K562 (cell line): ENCODE results near the gene ZNF774. TPM values are rescaled to one million over a fixed set of nuclear protein-coding genes. Genes with fewer than 3 reads are reported as not detected.

Experiments used
- ATAC-seq: fragments of 200-7000 bp; cut with Tn5 transposase; 3 replicates; pipeline ENCODE4 v1.9.1; 2020; ENCODE audit warnings: moderate library complexity
- BruUV-seq: library from RNA; stranded (reverse); fragments of 400-500 nt; replicated peaks from 2 replicates; lab custom pipeline; 2021; lab: Mats Ljungman, UMichigan
- CTCF ChIA-PET: fragments of 300-600 bp; formaldehyde crosslinking; extraction: SDS; loops from one replicate; lab custom pipeline; 2021; ENCODE audit warnings: low intra/inter-chr PET ratio; lab: Yijun Ruan, JAX
- POLR2A ChIA-PET: fragments of 300-600, 350-650 bp; sonication (Branson Sonifier 250); formaldehyde crosslinking; extraction: SDS; loops from one replicate; lab custom pipeline; 2021; ENCODE audit warnings: antibody characterized with exemption, inconsistent platforms; lab: Yijun Ruan, JAX
- DNase-seq, 4 experiments: peaks; one replicate each; pipeline versions ENCODE4 v3.0.0 to v3.0.0-alpha.2; 2011 to 2018; ENCODE audit warnings: low spot score in 3 of 4, mixed read lengths in 3 of 4; ENCODE audit errors: extremely low read depth in 1 of 4
- FAIRE-seq: peaks from 2 replicates; lab custom pipeline; 2011; peaks lifted over from hg19 to GRCh38; lab: Jason Lieb, UNC
- H2AFZ ChIP-seq: 2 replicates; pipeline ENCODE4 v1.6.0; 2011; ENCODE audit warnings: low read depth, low read length, control low read depth, inconsistent platforms
- H3K27ac ChIP-seq: fragments of 200-600 bp; 3 replicates; pipeline ENCODE4 v1.8.0; 2011; ENCODE audit warnings: low read depth, mild to moderate bottlenecking, control low read depth, inconsistent platforms, low read length, moderate library complexity, mixed read lengths; ENCODE audit errors: extremely low read depth
- H3K27me3 ChIP-seq, 2 experiments: fragments of 300-600 bp in 1 of 2; 2 replicates in 1 of 2; 3 replicates in 1 of 2; pipeline versions ENCODE4 v1.6.0 to v1.8.0; 2011; ENCODE audit warnings: inconsistent platforms in 2 of 2, low read length in 2 of 2, mild to moderate bottlenecking in 1 of 2, mixed read lengths in 1 of 2, moderate library complexity in 1 of 2; ENCODE audit not compliant: control insufficient read depth in 2 of 2, insufficient read depth in 2 of 2
- H3K36me3 ChIP-seq: fragments of 300-600 bp; 3 replicates; pipeline ENCODE4 v1.8.0; 2011; ENCODE audit warnings: mild to moderate bottlenecking, low read length, inconsistent platforms; ENCODE audit not compliant: control insufficient read depth, insufficient read depth
- H3K4me1 ChIP-seq, 2 experiments: fragments of 200-600 bp in 1 of 2; replicated peaks in 1 of 2; 2 replicates in 1 of 2; 3 replicates in 1 of 2; pipeline versions ENCODE4 v1.5.1 to v1.8.0; 2011; ENCODE audit warnings: inconsistent platforms in 2 of 2, low read length in 2 of 2, mild to moderate bottlenecking in 1 of 2, mixed read lengths in 1 of 2, moderate library complexity in 1 of 2; ENCODE audit not compliant: control insufficient read depth in 2 of 2, insufficient read depth in 2 of 2
- H3K4me2 ChIP-seq: 2 replicates; pipeline ENCODE4 v1.6.1; 2011; ENCODE audit warnings: low read length, control low read depth, inconsistent platforms, mixed read lengths; ENCODE audit not compliant: insufficient read depth
- H3K4me3 ChIP-seq: fragments of 200-600 bp; sonication (generic), shearing (Covaris generic); 2 replicates; pipeline ENCODE4 v1.5.1; 2016; ENCODE audit warnings: control low read depth, inconsistent platforms
- H3K79me2 ChIP-seq: fragments of 200-600 bp; 3 replicates; pipeline ENCODE4 v1.8.0; 2011; ENCODE audit warnings: low read length, inconsistent platforms; ENCODE audit not compliant: control insufficient read depth, insufficient read depth
- H3K9ac ChIP-seq, 2 experiments: 2 replicates each; pipeline versions ENCODE4 v1.6.0 to v1.6.1; 2011; ENCODE audit warnings: low read depth in 2 of 2, low read length in 2 of 2, control low read depth in 1 of 2, inconsistent platforms in 1 of 2, mild to moderate bottlenecking in 1 of 2, mixed read lengths in 1 of 2; ENCODE audit not compliant: insufficient read depth in 1 of 2
- H3K9me1 ChIP-seq: one replicate; pipeline ENCODE4 v1.6.0; 2011; ENCODE audit warnings: inconsistent platforms, mild to moderate bottlenecking, low read length, moderate library complexity; ENCODE audit not compliant: control insufficient read depth, insufficient read depth
- H3K9me3 ChIP-seq: replicated peaks from 2 replicates; pipeline ENCODE4 v1.5.1; 2011; ENCODE audit warnings: low read depth, low read length, inconsistent platforms; ENCODE audit not compliant: control insufficient read depth, insufficient read depth
- H4K20me1 ChIP-seq: replicated peaks from 2 replicates; pipeline ENCODE4 v1.6.1; 2011; ENCODE audit warnings: low read length, inconsistent platforms, mixed read lengths; ENCODE audit not compliant: control insufficient read depth, insufficient read depth
- ARID4B ChIP-seq: sonication (generic); formaldehyde crosslinking; IDR thresholded peaks from 2 replicates; pipeline ENCODE4 v1.8.0; 2022; ENCODE audit warnings: mild to moderate bottlenecking, missing genetic modification reagents
- KDM1A ChIP-seq, 2 experiments: fragments of 450-650 bp; IDR thresholded peaks; 2 replicates each; pipeline ENCODE4 v1.6.1; 2016; ENCODE audit warnings: mild to moderate bottlenecking in 2 of 2
- PHF21A ChIP-seq: fragments of 450-650 bp; IDR thresholded peaks from 2 replicates; pipeline ENCODE4 v1.6.1; 2017; ENCODE audit warnings: low read depth, borderline replicate concordance
- RBM25 ChIP-seq: fragments of 200-400 bp; formaldehyde crosslinking; IDR thresholded peaks from 2 replicates; pipeline ENCODE4 v1.6.1; 2018; ENCODE audit warnings: low read length, low read depth, moderate library complexity; ENCODE audit not compliant: severe bottlenecking
- TCF3 ChIP-seq: sonication (generic); formaldehyde crosslinking; IDR thresholded peaks from 2 replicates; pipeline ENCODE4 v1.4.0; 2020; ENCODE audit warnings: mild to moderate bottlenecking, missing genetic modification reagents
- TEAD1 ChIP-seq, 2 experiments: fragments of 450-650 bp in 1 of 2; sonication (generic) in 1 of 2; formaldehyde crosslinking; IDR thresholded peaks; 2 replicates each; pipeline versions ENCODE4 v1.4.0 to v1.8.0; 2020 to 2022; ENCODE audit warnings: mild to moderate bottlenecking in 2 of 2, missing genetic modification reagents in 1 of 2
- ZBTB8A ChIP-seq: fragments of 450-650 bp; IDR thresholded peaks from 2 replicates; pipeline ENCODE4 v1.6.1; 2018; ENCODE audit warnings: mild to moderate bottlenecking, moderate library complexity; ENCODE audit not compliant: partially characterized antibody
- ZFP36 ChIP-seq: fragments of 150-350 bp; IDR thresholded peaks from 2 replicates; pipeline ENCODE4 v1.6.1; 2018; ENCODE audit warnings: low read length, low read depth; ENCODE audit not compliant: partially characterized antibody
- ZNF124 ChIP-seq: sonication (generic); formaldehyde crosslinking; IDR thresholded peaks from 2 replicates; pipeline ENCODE4 v1.8.1; 2022; ENCODE audit warnings: missing genetic modification reagents
- ZNF165 ChIP-seq: fragments of 250-450 bp; sonication (Bioruptor Pico); IDR thresholded peaks from 2 replicates; pipeline ENCODE4 v1.4.0; 2020; ENCODE audit warnings: borderline replicate concordance
- ZNF212 ChIP-seq: fragments of 450-650 bp; formaldehyde crosslinking; IDR thresholded peaks from 2 replicates; pipeline ENCODE4 v1.4.0; 2020; ENCODE audit warnings: mild to moderate bottlenecking
- ZNF592 ChIP-seq: fragments of 450-650 bp; IDR thresholded peaks from 2 replicates; pipeline ENCODE4 v1.6.1; 2017; ENCODE audit warnings: antibody characterized with exemption, mild to moderate bottlenecking
- WGBS: fragments of 100-300 bp; shearing (Covaris generic); methylation state at CpG from one replicate; pipeline ENCODE4 v1.1.6; 2016; ENCODE audit warnings: low coverage, mixed read lengths; ENCODE audit not compliant: insufficient coverage; ENCODE audit errors: missing lambda C conversion rate; 5-methylcytosine and 5-hydroxymethylcytosine counted together
- in situ Hi-C: fragments of 300-500 bp; cut with MboI; formaldehyde crosslinking; loops from 4 replicates; pipeline ENCODE4 v1.15.0; 2018; ENCODE audit warnings: inconsistent platforms, mixed read lengths
- intact Hi-C: fragments of 100-400 bp; cut with micrococcal nuclease; formaldehyde crosslinking; loops from 2 replicates; pipeline ENCODE4 v1.14.2; 2022
- polyA plus RNA-seq, 8 experiments: library from polyadenylated mRNA; depleted of rRNA in 4 of 8; stranded (reverse) in 5 of 8; unstranded in 3 of 8; fragments of >200 nt; fragmentation: Nextera tagmentation in 2 of 8; fragmentation: Illumina TruSeq in 1 of 8; extraction: Ambion mirVana in 2 of 8; extraction: Trizol in 1 of 8; gene quantifications; 2 replicates each; pipeline versions ENCODE4 v1.2.1 to v1.2.3, GENCODE V29; 2011 to 2014; ENCODE audit warnings: inconsistent platforms in 1 of 8, missing spikeins in 1 of 8
- total RNA-seq, 7 experiments: library from RNA; depleted of rRNA in 6 of 7; stranded (reverse); fragments of >200 nt in 6 of 7; fragmentation: Illumina TruSeq in 2 of 7; extraction: Trizol in 2 of 7; gene quantifications; 2 replicates each; pipeline versions ENCODE4 v1.2.1 to v1.2.3, GENCODE V29; 2011 to 2021; ENCODE audit warnings: low replicate concordance in 1 of 7

The ZNF774 gene
- total and polyA plus RNA-seq, 9 of the 15 experiments (the other 6 are each of a cell fraction or from before 2014, with no cell fraction given): 0.32 to 2.0 (median 1.2) TPM

- no peak for TF ChIP-seq ARID4B (CRISPR knock-in tag)
These were observed 12.2 kb downstream of the ZNF774 start (continued) for GRCh38 chr15:90364251-90364650.

GRCh38 chr15:90365414-90366055 is 13.5 kb downstream of the ZNF774 start:
- Histone ChIP-seq H3K9me1 (no peaks in the 10 kb centered on the region), H3K9me3 (no peaks in the 10 kb centered on the region), H2AFZ (peak overlapping the region; percentile 44; the same call in 1 of the 2 replicates), H3K9ac (no peak overlapping the region), H3K36me3 (no peaks in the 10 kb centered on the region), H4K20me1 (no peaks in the 10 kb centered on the region), H3K4me3 (no peak overlapping the region), H3K79me2 (no peaks in the 10 kb centered on the region), H3K27me3 (no peaks in the 10 kb centered on the region), H3K27ac (no peak overlapping the region), H3K4me1 (peaks cover 0 to 17% of the 10 kb centered on the region in 2 experiments; a peak in 4 of 5 replicates), H3K4me2 (no peak overlapping the region)
- 51% methylated on average over 15 of the region's 15 CpGs for WGBS
- ChIA-PET POLR2A (no interaction called here), CTCF (no interaction called here)
- FAIRE-seq: no peak
- ATAC-seq: no peak
- no TSS peak for BruUV-seq
- intact Hi-C loops (no loop called here), in situ Hi-C loops (no loop called here)
- DNase-seq: peak in 1 of 4 experiments; percentile 36
- TF ChIP-seq TEAD1 (CRISPR knock-in tag; IDR thresholded peaks at IDR 0.05) (peak in 1 of 2 experiments; percentile 36; a peak in 1 of 4 replicates), PHF21A (no peak), ZNF592 (no peak), ZFP36 (no peak), ZNF124 (CRISPR knock-in tag) (no peak), KDM1A (IDR thresholded peaks at IDR 0.05) (no peak), RBM25 (no peak), ZBTB8A (no peak), ZNF212 (CRISPR knock-in tag) (no peak), TCF3 (CRISPR knock-in tag) (peak; percentile 49; the same call in 1 of the 2 replicates), ZNF165 (CRISPR knock-in tag) (no peak)
